Skeletal muscle satellite cell (primary cell): ENCODE measurements around the gene DDX28.
A peak's percentile ranks its signal among the peaks of the same experiment; 100 is the strongest.
"Not testable (repeated sequence)": the region's sequence is repeated elsewhere in the genome, so short reads cannot be mapped to it uniquely, and the experiment has no call there.

Experiments used
- H3K27me3 ChIP-seq: 2 replicates; pipeline ENCODE4 v1.7.0; 2013; ENCODE audit warnings: low read length; ENCODE audit not compliant: control insufficient read depth, insufficient read depth
- H3K36me3 ChIP-seq: 2 replicates; pipeline ENCODE4 v1.7.0; 2013; ENCODE audit warnings: mild to moderate bottlenecking, control low read depth, low read length; ENCODE audit not compliant: insufficient read depth
- H3K4me1 ChIP-seq: 2 replicates; pipeline ENCODE4 v1.7.0; 2013; ENCODE audit warnings: low read length; ENCODE audit not compliant: control insufficient read depth, insufficient read depth
- H3K4me2 ChIP-seq: 2 replicates; pipeline ENCODE4 v1.7.0; 2013; ENCODE audit warnings: mild to moderate bottlenecking, low read length
- H3K4me3 ChIP-seq: 2 replicates; pipeline ENCODE4 v1.7.0; 2013; ENCODE audit warnings: low read length
- H3K9ac ChIP-seq: 2 replicates; pipeline ENCODE4 v1.7.0; 2013; ENCODE audit warnings: mild to moderate bottlenecking, low read depth, low read length, moderate library complexity
- H3K9me3 ChIP-seq: replicated peaks from 2 replicates; pipeline ENCODE4 v1.7.0; 2013; ENCODE audit warnings: mild to moderate bottlenecking, control low read depth, low read length

Gene DDX28

GRCh38 chr16:68005211-68005610 lies 17.8 kb downstream of the DDX28 start:
- H3K27me3 ChIP-seq, result peaks cover 8% of the 10 kb centered on the region
- H3K9me3 ChIP-seq, result no peaks in the 10 kb centered on the region
- H3K36me3 ChIP-seq, result no peaks in the 10 kb centered on the region
- no peak overlapping the region for H3K4me2 ChIP-seq
- no peak overlapping the region for H3K4me3 ChIP-seq
- no peak overlapping the region for H3K9ac ChIP-seq
- H3K4me1 ChIP-seq, result no peaks in the 10 kb centered on the region

DNA sequence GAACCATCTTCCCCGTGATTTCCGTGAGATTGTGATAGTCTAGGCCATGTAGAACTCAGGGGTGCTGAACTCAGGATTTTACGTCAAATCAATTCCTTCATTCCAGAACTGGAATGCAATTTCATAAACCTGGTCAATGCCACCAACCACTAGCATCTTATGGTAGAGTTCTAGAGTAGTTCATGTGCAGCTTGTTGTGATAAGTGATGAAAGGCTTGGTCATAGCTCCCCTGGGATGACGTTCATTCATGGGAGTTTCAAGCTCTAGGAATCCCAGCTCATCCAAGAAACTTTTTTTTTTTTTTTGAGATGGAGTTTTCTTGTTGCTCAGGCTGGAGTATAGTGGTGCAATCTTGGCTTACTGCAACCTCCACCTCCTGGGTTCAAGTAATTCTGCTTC lies 20.0 kb downstream of the DDX28 start:
- Histone ChIP-seq H3K4me1 (no peaks in the 10 kb centered on the region), H3K4me2 (no peak overlapping the region), H3K36me3 (no peaks in the 10 kb centered on the region), H3K27me3 (peaks cover 8% of the 10 kb centered on the region), H3K9ac (no peak overlapping the region), H3K9me3 (no peaks in the 10 kb centered on the region), H3K4me3 (no peak overlapping the region)

DNA sequence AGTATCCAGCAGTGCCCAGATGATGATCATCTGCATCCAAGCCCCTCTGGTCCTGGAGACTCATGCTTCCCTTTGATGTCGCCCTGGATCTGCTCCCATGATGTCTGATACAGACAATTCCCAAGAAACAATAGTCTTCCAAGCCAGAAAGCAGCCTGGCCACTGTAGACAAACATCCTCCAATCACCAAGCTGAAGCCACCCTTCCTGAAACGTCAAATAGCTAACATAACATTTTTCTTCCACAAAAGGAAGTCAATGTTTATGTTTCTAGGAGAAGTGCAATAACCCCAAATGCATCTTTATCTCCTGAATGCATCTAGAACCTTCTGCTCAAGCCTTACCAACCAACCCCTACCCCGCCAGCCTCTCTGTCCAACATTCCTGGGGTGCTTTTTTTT lies 22.6 kb downstream of the DDX28 start:
- Histone ChIP-seq H3K4me1 (no peaks in the 10 kb centered on the region), H3K4me3 (no peak overlapping the region), H3K4me2 (no peak overlapping the region), H3K27me3 (peaks cover 8% of the 10 kb centered on the region), H3K9ac (no peak overlapping the region), H3K36me3 (no peaks in the 10 kb centered on the region), H3K9me3 (no peaks in the 10 kb centered on the region)

DNA sequence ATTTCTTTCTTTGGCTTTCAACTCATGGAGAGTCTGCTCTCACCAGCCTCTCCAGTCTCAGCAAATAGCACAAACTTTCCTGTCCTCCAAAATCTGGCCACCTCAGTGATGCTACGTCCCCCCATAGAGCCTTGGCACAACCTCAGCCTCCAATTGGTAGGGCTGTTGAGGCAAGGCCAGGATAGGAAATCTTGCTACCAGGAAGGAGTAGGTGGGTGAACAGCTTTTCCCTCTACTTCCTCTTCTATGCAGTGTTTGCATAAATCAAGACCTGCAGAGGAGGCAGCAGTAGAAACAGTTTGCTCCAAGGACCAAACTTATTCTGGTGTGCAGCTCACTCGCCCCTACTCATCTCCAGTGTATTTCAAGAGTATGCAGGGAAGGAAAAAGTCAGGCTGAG lies 23.0 kb downstream of the DDX28 start:
- H3K4me3 ChIP-seq, result no peak overlapping the region
- H3K4me2 ChIP-seq, result no peak overlapping the region
- H3K4me1 ChIP-seq, result no peaks in the 10 kb centered on the region
- peaks cover 8% of the 10 kb centered on the region for H3K27me3 ChIP-seq
- H3K9me3 ChIP-seq, result no peaks in the 10 kb centered on the region
- H3K9ac ChIP-seq, result no peak overlapping the region
- H3K36me3 ChIP-seq, result no peaks in the 10 kb centered on the region

DNA sequence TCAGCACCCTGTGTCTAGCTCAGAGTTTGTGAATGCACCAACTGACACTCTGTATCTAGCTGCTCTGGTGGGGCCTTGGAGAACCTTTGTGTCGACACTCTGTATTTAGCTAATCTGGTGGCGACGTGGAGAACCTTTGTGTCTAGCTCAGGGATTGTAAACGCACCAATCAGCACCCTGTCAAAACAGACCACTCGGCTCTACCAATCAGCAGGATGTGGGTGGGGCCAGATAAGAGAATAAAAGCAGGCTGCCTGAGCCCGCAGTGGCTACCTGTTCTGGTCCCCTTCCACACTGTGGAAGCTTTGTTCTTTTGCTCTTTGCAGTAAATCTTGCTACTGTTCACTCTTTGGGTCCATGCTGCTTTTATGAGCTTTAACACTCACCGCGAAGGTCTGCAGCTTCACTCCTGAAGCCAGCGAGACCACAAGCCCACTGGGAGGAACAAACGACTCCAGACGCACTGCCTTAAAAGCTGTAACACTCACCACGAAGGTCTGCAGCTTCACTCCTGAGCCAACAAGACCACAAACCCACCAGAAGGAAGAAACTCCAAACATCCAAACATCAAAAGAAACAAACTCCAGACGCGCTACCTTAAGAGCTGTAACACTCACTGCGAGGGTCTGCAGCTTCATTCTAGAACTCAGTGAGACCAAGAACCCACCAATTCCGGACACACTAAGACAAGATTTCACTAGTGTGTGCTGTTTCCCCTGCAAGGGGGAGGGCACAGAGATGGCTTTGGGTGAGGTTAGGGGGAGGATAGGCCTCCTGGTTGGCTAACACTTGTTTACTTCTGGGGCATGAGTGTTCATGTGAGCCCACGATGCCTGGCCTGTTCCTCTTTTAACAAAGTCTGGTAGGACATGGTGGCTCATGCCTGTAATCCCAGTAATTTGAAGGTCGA lies 24.0 kb downstream of the DDX28 start, which contains the start of gene DPEP2:
Gene DPEP2 (minus strand): TSS at position 706 of the 910 bp plus-strand sequence. CDS start 6,272 bp downstream, outside the sequence.
- H3K36me3 ChIP-seq, H3K4me2 ChIP-seq, H3K9ac ChIP-seq, H3K27me3 ChIP-seq, H3K4me3 ChIP-seq, H3K4me1 ChIP-seq, H3K9me3 ChIP-seq: not testable (repeated sequence)

- H3K9ac ChIP-seq, H3K9me3 ChIP-seq, H3K36me3 ChIP-seq, H3K4me3 ChIP-seq, H3K4me1 ChIP-seq, H3K4me2 ChIP-seq, H3K27me3 ChIP-seq: not testable (repeated sequence)
Measured at GRCh38 chr16:67998231-67998778, 24.7 kb downstream of the DDX28 start.

DNA sequence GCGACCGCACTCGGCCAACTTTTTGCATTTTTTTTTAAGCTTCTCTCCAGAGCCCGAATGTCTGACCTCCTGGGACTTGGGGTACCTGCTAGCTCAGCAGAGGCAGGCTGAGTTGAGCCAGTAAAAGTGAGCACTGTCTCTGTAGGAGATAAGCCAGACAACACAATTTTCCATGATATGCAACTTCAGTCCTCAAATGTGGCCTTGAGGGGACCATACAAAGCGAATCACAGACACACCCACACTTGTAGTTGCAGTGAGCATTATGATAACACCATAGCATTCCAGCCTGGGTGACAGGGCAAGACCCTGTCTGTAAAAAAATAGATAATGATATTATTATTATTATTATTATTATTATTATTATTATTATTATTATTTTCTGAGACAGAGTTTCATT lies 26.4 kb downstream of the DDX28 start:
- no peak overlapping the region for H3K4me3 ChIP-seq
- no peaks in the 10 kb centered on the region for H3K36me3 ChIP-seq
- no peaks in the 10 kb centered on the region for H3K9me3 ChIP-seq
- H3K27me3 ChIP-seq, result peaks cover 8% of the 10 kb centered on the region
- H3K9ac ChIP-seq, result no peak overlapping the region
- H3K4me2 ChIP-seq, result no peak overlapping the region
- H3K4me1 ChIP-seq, result peaks cover 9% of the 10 kb centered on the region

- Histone ChIP-seq H3K9me3 (no peaks in the 10 kb centered on the region), H3K4me1 (peaks cover 9% of the 10 kb centered on the region), H3K4me3 (no peak overlapping the region), H3K27me3 (peaks cover 7% of the 10 kb centered on the region), H3K36me3 (no peaks in the 10 kb centered on the region), H3K9ac (no peak overlapping the region), H3K4me2 (no peak overlapping the region)
Measured at GRCh38 chr16:67995423-67995822, 27.6 kb downstream of the DDX28 start.

DNA sequence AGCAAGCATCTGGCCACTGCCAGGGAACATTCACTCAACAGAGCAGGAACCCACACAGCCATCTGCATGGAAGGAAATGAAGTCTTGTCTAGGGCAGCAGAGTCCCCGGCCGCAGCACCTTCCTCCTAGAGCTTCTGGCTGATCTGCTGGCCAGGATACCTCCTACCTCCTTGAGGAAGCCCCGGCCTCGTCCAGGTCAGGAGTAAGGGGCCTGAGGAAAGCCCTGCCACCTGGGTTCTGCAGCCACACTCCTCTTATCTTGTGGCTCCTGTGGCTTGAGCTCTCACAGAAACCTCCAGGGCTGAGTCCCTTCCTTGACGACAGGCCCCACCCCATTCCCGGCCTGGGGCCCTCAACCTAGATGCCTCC lies 29.0 kb downstream of the DDX28 start:
- H3K36me3 ChIP-seq, H3K27me3 ChIP-seq, H3K4me3 ChIP-seq, H3K4me2 ChIP-seq, H3K4me1 ChIP-seq, H3K9me3 ChIP-seq: not testable (repeated sequence)
- peak overlapping the region; percentile 75 for H3K9ac ChIP-seq

- peak overlapping the region; percentile 75 for H3K9ac ChIP-seq
- H3K4me1 ChIP-seq, result peaks cover 9% of the 10 kb centered on the region
- no peaks in the 10 kb centered on the region for H3K9me3 ChIP-seq
- peak overlapping the region; percentile 60 for H3K4me3 ChIP-seq
- H3K27me3 ChIP-seq, result no peaks in the 10 kb centered on the region
- no peaks in the 10 kb centered on the region for H3K36me3 ChIP-seq
- H3K4me2 ChIP-seq, result peak overlapping the region; percentile 87
Measured at GRCh38 chr16:67993207-67994039, 29.6 kb downstream of the DDX28 start.

GRCh38 chr16:67992661-67993206 lies 30.3 kb downstream of the DDX28 start:
- Histone ChIP-seq H3K4me1 (peaks cover 10% of the 10 kb centered on the region), H3K4me2 (peak overlapping the region; percentile 87), H3K36me3 (no peaks in the 10 kb centered on the region), H3K27me3 (no peaks in the 10 kb centered on the region), H3K4me3 (peak overlapping the region; percentile 60), H3K9ac (no peak overlapping the region), H3K9me3 (no peaks in the 10 kb centered on the region)
